D721Med (cell line): ENCODE data around the gene ODF2.

Experiments used
- DNase-seq: peaks from one replicate; pipeline ENCODE4 v3.0.0; 2011; ENCODE audit warnings: low spot score; ENCODE audit not compliant: insufficient read length
- FAIRE-seq: peaks from 2 replicates; lab custom pipeline; 2011; peaks lifted over from hg19 to GRCh38; lab: Jason Lieb, UNC
- TF ChIP-seq, protein P1 (sequence below): IDR thresholded peaks from 2 replicates; pipeline ENCODE4 v1.5.1; 2012; ENCODE audit warnings: mild to moderate bottlenecking, control low read depth; ENCODE audit not compliant: insufficient read depth; ENCODE audit errors: missing control alignments

Gene ODF2

GRCh38 chr9:128455849-128456612 is at the start of gene ODF2:
ODF2 (plus strand) TSS chr9:128456006; CDS start chr9:128456092, 86 bp downstream.
- TF ChIP-seq, protein P1, sequence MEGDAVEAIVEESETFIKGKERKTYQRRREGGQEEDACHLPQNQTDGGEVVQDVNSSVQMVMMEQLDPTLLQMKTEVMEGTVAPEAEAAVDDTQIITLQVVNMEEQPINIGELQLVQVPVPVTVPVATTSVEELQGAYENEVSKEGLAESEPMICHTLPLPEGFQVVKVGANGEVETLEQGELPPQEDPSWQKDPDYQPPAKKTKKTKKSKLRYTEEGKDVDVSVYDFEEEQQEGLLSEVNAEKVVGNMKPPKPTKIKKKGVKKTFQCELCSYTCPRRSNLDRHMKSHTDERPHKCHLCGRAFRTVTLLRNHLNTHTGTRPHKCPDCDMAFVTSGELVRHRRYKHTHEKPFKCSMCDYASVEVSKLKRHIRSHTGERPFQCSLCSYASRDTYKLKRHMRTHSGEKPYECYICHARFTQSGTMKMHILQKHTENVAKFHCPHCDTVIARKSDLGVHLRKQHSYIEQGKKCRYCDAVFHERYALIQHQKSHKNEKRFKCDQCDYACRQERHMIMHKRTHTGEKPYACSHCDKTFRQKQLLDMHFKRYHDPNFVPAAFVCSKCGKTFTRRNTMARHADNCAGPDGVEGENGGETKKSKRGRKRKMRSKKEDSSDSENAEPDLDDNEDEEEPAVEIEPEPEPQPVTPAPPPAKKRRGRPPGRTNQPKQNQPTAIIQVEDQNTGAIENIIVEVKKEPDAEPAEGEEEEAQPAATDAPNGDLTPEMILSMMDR, result no peak
- FAIRE-seq (no peak), DNase-seq (peak; percentile 97)

GRCh38 chr9:128406848-128407391 is 48.9 kb upstream of the ODF2 start:
- DNase-seq, result no peak
- TF ChIP-seq, protein P1, result no peak
- FAIRE-seq, result no peak

GRCh38 chr9:128408963-128409431 is 46.8 kb upstream of the ODF2 start:
- DNase-seq (no peak), FAIRE-seq (no peak)

GRCh38 chr9:128409450-128409849 is 46.4 kb upstream of the ODF2 start:
- TF ChIP-seq, protein P1, result no peak
- FAIRE-seq (no peak), DNase-seq (no peak)

More at GRCh38 chr9:128408963-128409431, 46.8 kb upstream of the ODF2 start:
- TF ChIP-seq, protein P1, result no peak

GRCh38 chr9:128409978-128410377 is 45.8 kb upstream of the ODF2 start:
- FAIRE-seq (no peak), DNase-seq (no peak)
- TF ChIP-seq, protein P1, result peak; percentile 11

GRCh38 chr9:128411364-128412119 is 44.3 kb upstream of the ODF2 start:
- TF ChIP-seq, protein P1, result no peak

More at GRCh38 chr9:128411364-128412119, 44.3 kb upstream of the ODF2 start:
- no peak for DNase-seq
- no peak for FAIRE-seq
